OCI-LY7 (cell line): Measurements from ENCODE around the gene GDPD4.

Experiments used
- EZH2phosphoT487 ChIP-seq: fragments of 200-600 bp; sonication (generic); IDR thresholded peaks from 2 replicates; pipeline ENCODE4 v1.6.1; 2018; ENCODE audit warnings: low read depth, borderline replicate concordance, mild to moderate bottlenecking, mixed run types, antibody characterized with exemption, low read length, moderate library complexity, mixed read lengths
- TF ChIP-seq, protein P1 (sequence below): fragments of 200-600 bp; sonication (generic); conservative IDR thresholded peaks from 2 replicates; pipeline ENCODE4 v1.5.1; 2014; ENCODE audit warnings: mild to moderate bottlenecking, antibody characterized with exemption, low read length, moderate library complexity, mixed read lengths

GRCh38 chr11:77267962-77268361 is 33.5 kb downstream of the GDPD4 start:
- no peak for TF ChIP-seq EZH2phosphoT487
- TF ChIP-seq, protein P1, sequence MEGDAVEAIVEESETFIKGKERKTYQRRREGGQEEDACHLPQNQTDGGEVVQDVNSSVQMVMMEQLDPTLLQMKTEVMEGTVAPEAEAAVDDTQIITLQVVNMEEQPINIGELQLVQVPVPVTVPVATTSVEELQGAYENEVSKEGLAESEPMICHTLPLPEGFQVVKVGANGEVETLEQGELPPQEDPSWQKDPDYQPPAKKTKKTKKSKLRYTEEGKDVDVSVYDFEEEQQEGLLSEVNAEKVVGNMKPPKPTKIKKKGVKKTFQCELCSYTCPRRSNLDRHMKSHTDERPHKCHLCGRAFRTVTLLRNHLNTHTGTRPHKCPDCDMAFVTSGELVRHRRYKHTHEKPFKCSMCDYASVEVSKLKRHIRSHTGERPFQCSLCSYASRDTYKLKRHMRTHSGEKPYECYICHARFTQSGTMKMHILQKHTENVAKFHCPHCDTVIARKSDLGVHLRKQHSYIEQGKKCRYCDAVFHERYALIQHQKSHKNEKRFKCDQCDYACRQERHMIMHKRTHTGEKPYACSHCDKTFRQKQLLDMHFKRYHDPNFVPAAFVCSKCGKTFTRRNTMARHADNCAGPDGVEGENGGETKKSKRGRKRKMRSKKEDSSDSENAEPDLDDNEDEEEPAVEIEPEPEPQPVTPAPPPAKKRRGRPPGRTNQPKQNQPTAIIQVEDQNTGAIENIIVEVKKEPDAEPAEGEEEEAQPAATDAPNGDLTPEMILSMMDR = no peak
